Activated CD8-positive, alpha-beta T cell treated with anti-CD3 and anti-CD28 coated beads, Interleukin-2, amount 10 ng/mL, durations not matched to agents 7 days and 5 days (primary cell): ENCODE results near the gene CGB2. TPM values are rescaled to one million over a fixed set of nuclear protein-coding genes. Genes with fewer than 3 reads are reported as not detected.
"Not testable (repeated sequence)": the region's sequence is repeated elsewhere in the genome, so short reads cannot be mapped to it uniquely, and the experiment has no call there.

Source experiments
- ATAC-seq: fragments of 150-1000 bp; cut with Tn5 transposase; one replicate; pipeline ENCODE4 v1.10.0; 2021; ENCODE audit warnings: moderate library complexity
- CTCF ChIA-PET: fragments of 350-600 bp; sonication (Branson Sonifier 250); formaldehyde crosslinking; loops from one replicate; lab custom pipeline; 2021; ENCODE audit warnings: antibody characterized with exemption; lab: Charles Lee
- POLR2A ChIA-PET: fragments of 350-600 bp; sonication (Branson Sonifier 250); formaldehyde crosslinking; loops from one replicate; lab custom pipeline; 2021; ENCODE audit warnings: antibody characterized with exemption; lab: Charles Lee
- DNase-seq: peaks from one replicate; pipeline ENCODE4 v3.0.0-alpha.2; 2020
- H3K27ac Mint-ChIP-seq: one replicate; pipeline ENCODE4 v1.8.0; 2021; ENCODE audit warnings: mild to moderate bottlenecking, mixed read lengths
- H3K27me3 Mint-ChIP-seq: one replicate; pipeline ENCODE4 v1.8.0; 2021; ENCODE audit warnings: low read depth, mixed read lengths
- H3K36me3 Mint-ChIP-seq: one replicate; pipeline ENCODE4 v1.8.0; 2021; ENCODE audit warnings: low read depth, mixed read lengths
- H3K4me1 Mint-ChIP-seq: one replicate; pipeline ENCODE4 v1.8.0; 2021; ENCODE audit warnings: low read depth, mixed read lengths
- H3K4me3 Mint-ChIP-seq: one replicate; pipeline ENCODE4 v1.8.0; 2021; ENCODE audit warnings: mild to moderate bottlenecking, mixed read lengths
- H3K9me3 Mint-ChIP-seq: one replicate; pipeline ENCODE4 v1.8.0; 2022; ENCODE audit warnings: mixed read lengths; ENCODE audit not compliant: insufficient read depth
- total RNA-seq, 2 experiments: library from RNA; stranded (reverse); gene quantifications; one replicate each; pipeline ENCODE4 v1.2.3, GENCODE V29; 2021

CGB2 gene
- total RNA-seq, 2 experiments from 2014 or later, result not detected

- peaks cover 39% of the 10 kb centered on the region for H3K4me1 Mint-ChIP-seq
These were observed 10.5 kb upstream of the CGB2 start for GRCh38 chr19:49020931-49021895.

GRCh38 chr19:49022116-49022515 is 9.6 kb upstream of the CGB2 start:
- H3K4me1 Mint-ChIP-seq, result peaks cover 38% of the 10 kb centered on the region
- DNase-seq (no peak), ATAC-seq (no peak)
- H3K36me3 Mint-ChIP-seq, result no peaks in the 10 kb centered on the region
- no peaks in the 10 kb centered on the region for H3K9me3 Mint-ChIP-seq
- peaks cover 11% of the 10 kb centered on the region for H3K27me3 Mint-ChIP-seq
- ChIA-PET CTCF (interaction anchor here (1.4 to 5.8 kb wide), 2 partner anchors 23 to 76 kb away, joined by 4 to 32 read pairs; no protein-coding TSS in a partner anchor), POLR2A (no interaction called here)
- H3K27ac Mint-ChIP-seq, result no peak overlapping the region
- no peak overlapping the region for H3K4me3 Mint-ChIP-seq

More at GRCh38 chr19:49020931-49021895, 10.5 kb upstream of the CGB2 start:
- Mint-ChIP-seq H3K27ac (peak overlapping the region; percentile 2), H3K36me3 (no peaks in the 10 kb centered on the region), H3K9me3 (no peaks in the 10 kb centered on the region), H3K4me3 (no peak overlapping the region), H3K27me3 (peaks cover 11% of the 10 kb centered on the region)
- POLR2A ChIA-PET, result no interaction called here
- ATAC-seq (no peak), DNase-seq (no peak)
- CTCF ChIA-PET, result interaction anchor here (0.6 to 5.8 kb wide), 3 partner anchors 22 to 77 kb away, joined by 3 to 32 read pairs (median 4); no protein-coding TSS in a partner anchor

- H3K27ac Mint-ChIP-seq, ATAC-seq, POLR2A ChIA-PET, H3K9me3 Mint-ChIP-seq, H3K27me3 Mint-ChIP-seq, CTCF ChIA-PET, H3K36me3 Mint-ChIP-seq, H3K4me3 Mint-ChIP-seq, DNase-seq: not testable (repeated sequence)
- H3K4me1 Mint-ChIP-seq, result peaks cover 21% of the 10 kb centered on the region
These were observed 7.5 kb upstream of the CGB2 start, which contains the start of gene CGB3 for GRCh38 chr19:49024233-49024632. Gene CGB3, minus strand, starts transcription at chr19:49024333. Its CDS starts 362 bp downstream, at chr19:49023971.

GRCh38 chr19:49025088-49025487 is 6.6 kb upstream of the CGB2 start:
- H3K36me3 Mint-ChIP-seq, CTCF ChIA-PET, ATAC-seq, H3K4me3 Mint-ChIP-seq, POLR2A ChIA-PET, DNase-seq, H3K27me3 Mint-ChIP-seq, H3K27ac Mint-ChIP-seq, H3K9me3 Mint-ChIP-seq: not testable (repeated sequence)
- H3K4me1 Mint-ChIP-seq, result peaks cover 15% of the 10 kb centered on the region

GRCh38 chr19:49025599-49025998 is 6.1 kb upstream of the CGB2 start:
- H3K27ac Mint-ChIP-seq, CTCF ChIA-PET, POLR2A ChIA-PET: not testable (repeated sequence)

GRCh38 chr19:49028686-49029085 is 3.0 kb upstream of the CGB2 start:
- POLR2A ChIA-PET, H3K9me3 Mint-ChIP-seq, ATAC-seq, H3K27me3 Mint-ChIP-seq, CTCF ChIA-PET, H3K4me1 Mint-ChIP-seq, H3K36me3 Mint-ChIP-seq, DNase-seq, H3K27ac Mint-ChIP-seq, H3K4me3 Mint-ChIP-seq: not testable (repeated sequence)

More at GRCh38 chr19:49025599-49025998, 6.1 kb upstream of the CGB2 start:
- ATAC-seq, DNase-seq, H3K27me3 Mint-ChIP-seq, H3K4me3 Mint-ChIP-seq, H3K9me3 Mint-ChIP-seq, H3K36me3 Mint-ChIP-seq: not testable (repeated sequence)
- peaks cover 10% of the 10 kb centered on the region for H3K4me1 Mint-ChIP-seq

GRCh38 chr19:49029749-49030148 is 1.9 kb upstream of the CGB2 start:
- POLR2A ChIA-PET, ATAC-seq, CTCF ChIA-PET, H3K4me3 Mint-ChIP-seq, DNase-seq, H3K27ac Mint-ChIP-seq, H3K36me3 Mint-ChIP-seq, H3K4me1 Mint-ChIP-seq, H3K27me3 Mint-ChIP-seq, H3K9me3 Mint-ChIP-seq: not testable (repeated sequence)

- CTCF ChIA-PET, DNase-seq, POLR2A ChIA-PET, H3K4me3 Mint-ChIP-seq, H3K9me3 Mint-ChIP-seq, H3K27me3 Mint-ChIP-seq, H3K4me1 Mint-ChIP-seq, H3K27ac Mint-ChIP-seq, ATAC-seq, H3K36me3 Mint-ChIP-seq: not testable (repeated sequence)
These were observed 1.4 kb upstream of the CGB2 start for GRCh38 chr19:49030323-49030722.

GRCh38 chr19:49036815-49037214 is 5.1 kb downstream of the CGB2 start, which contains the start of gene CGB1:
Gene CGB1, minus strand, starts transcription at chr19:49036895. Its CDS starts 184 bp downstream, at chr19:49036711.
- H3K4me1 Mint-ChIP-seq, H3K27me3 Mint-ChIP-seq, H3K36me3 Mint-ChIP-seq, H3K27ac Mint-ChIP-seq, POLR2A ChIA-PET, H3K9me3 Mint-ChIP-seq, CTCF ChIA-PET, H3K4me3 Mint-ChIP-seq: not testable (repeated sequence)
- ATAC-seq (peak; percentile 64), DNase-seq (peak; percentile 62)

GRCh38 chr19:49038111-49038510 is 6.4 kb downstream of the CGB2 start:
- CTCF ChIA-PET, POLR2A ChIA-PET, DNase-seq, H3K27me3 Mint-ChIP-seq, H3K27ac Mint-ChIP-seq, H3K9me3 Mint-ChIP-seq, ATAC-seq, H3K4me3 Mint-ChIP-seq, H3K36me3 Mint-ChIP-seq, H3K4me1 Mint-ChIP-seq: not testable (repeated sequence)

GRCh38 chr19:49038557-49039276 is 7.0 kb downstream of the CGB2 start:
- H3K9me3 Mint-ChIP-seq, H3K27ac Mint-ChIP-seq, POLR2A ChIA-PET, H3K4me3 Mint-ChIP-seq, H3K27me3 Mint-ChIP-seq, H3K36me3 Mint-ChIP-seq, ATAC-seq, H3K4me1 Mint-ChIP-seq, CTCF ChIA-PET, DNase-seq: not testable (repeated sequence)

GRCh38 chr19:49039736-49040135 is 8.0 kb downstream of the CGB2 start:
- ATAC-seq, H3K36me3 Mint-ChIP-seq, H3K4me3 Mint-ChIP-seq, H3K4me1 Mint-ChIP-seq, POLR2A ChIA-PET, H3K27me3 Mint-ChIP-seq, DNase-seq, CTCF ChIA-PET, H3K9me3 Mint-ChIP-seq, H3K27ac Mint-ChIP-seq: not testable (repeated sequence)
